Erythroblast (primary cell): ENCODE results near the gene CCHCR1.

ENCODE experiments used
- DNase-seq, 2 experiments: peaks; one replicate each; lab custom pipeline; 2025; lab: John Stamatoyannopoulos, UW
- GATA1 ChIP-seq: IDR thresholded peaks from 2 replicates; pipeline ENCODE4 v1.6.1; 2011; ENCODE audit warnings: low read depth, mild to moderate bottlenecking, control low read depth, low read length, moderate library complexity
- POLR2A ChIP-seq: IDR thresholded peaks from 2 replicates; pipeline ENCODE4 v1.6.1; 2011; ENCODE audit warnings: mild to moderate bottlenecking, low read length

CCHCR1 gene

DNA sequence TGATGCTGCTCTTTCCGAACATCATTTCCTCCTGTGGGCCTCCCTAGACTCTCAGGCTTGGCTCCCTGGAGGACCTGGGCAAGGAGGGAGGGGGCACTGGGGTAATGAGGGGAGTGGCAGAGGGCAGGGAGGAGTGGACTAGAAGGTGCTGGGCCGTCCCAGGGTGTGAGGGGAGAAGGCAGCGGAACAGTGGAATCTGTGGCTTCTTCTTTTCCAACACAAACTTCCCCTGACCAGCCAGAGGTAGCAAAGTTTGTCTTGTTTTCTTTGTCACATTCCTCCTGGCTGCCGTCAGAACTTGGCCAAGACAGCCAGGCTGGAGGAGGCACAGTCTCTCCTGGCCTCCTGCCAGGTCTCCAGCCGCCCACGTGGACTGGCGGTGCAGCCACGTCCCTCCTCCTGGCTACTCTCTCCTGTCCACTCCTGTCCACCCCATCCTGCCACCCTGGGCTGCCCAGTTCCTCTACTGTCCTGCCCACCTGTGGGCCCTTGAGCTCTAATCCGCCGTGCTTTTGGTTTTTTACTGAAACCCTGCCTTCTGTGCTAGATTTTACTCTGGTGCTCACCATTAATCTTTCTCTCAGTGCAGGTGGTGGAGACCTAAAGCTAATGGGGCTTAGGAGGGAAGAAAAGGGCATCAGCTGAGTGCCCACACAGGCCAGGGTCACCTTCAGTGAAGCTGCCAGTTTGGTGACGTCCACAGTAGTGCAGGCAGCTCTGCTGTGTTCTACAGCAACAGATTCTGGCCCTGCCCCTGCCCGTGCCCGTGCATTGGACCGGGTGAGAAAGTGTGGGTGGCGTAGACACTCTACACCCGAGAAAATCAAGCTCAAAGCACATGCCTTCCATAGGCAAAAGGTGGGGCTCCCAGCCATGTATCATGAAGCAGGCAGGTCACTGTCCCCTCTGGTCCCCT, 34.6 kb downstream of the CCHCR1 start:
- TF ChIP-seq GATA1, result no peak
- no peak for TF ChIP-seq POLR2A
- no peak for DNase-seq

DNA sequence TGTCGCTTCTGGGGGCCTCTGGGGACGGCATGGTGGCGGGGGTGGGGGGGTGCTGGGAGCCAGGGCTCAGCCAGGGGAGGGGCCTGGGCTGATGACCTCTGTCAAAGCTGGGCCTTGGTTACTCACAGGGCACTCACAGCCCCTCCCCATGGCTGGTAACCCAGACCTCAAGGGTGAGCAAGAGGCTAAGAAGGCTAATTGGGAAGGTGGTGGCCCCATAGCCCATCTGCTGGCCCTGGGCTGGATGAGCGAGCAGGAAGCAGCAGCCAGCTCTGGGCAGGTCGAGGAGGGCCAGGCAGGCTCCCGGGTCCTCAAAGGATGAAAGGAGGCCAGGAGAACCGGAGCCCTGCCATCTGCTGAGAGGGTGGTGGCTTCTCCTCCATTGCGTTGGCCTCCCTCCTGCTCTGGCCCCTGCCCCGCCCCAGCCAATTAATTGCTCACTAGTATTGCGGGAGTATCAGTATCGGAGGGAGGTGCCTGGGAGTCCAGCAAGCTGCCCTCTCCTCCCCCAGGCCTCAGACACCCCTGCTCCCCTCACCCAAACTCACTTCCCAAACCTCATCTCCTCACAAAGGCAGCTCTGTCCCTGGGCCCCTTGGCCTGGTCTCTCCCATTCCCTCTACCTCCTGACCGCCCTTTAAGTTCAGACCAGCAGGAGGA, 36.3 kb downstream of the CCHCR1 start:
- no peak for TF ChIP-seq GATA1
- TF ChIP-seq POLR2A, result no peak
- no peak for DNase-seq

DNA sequence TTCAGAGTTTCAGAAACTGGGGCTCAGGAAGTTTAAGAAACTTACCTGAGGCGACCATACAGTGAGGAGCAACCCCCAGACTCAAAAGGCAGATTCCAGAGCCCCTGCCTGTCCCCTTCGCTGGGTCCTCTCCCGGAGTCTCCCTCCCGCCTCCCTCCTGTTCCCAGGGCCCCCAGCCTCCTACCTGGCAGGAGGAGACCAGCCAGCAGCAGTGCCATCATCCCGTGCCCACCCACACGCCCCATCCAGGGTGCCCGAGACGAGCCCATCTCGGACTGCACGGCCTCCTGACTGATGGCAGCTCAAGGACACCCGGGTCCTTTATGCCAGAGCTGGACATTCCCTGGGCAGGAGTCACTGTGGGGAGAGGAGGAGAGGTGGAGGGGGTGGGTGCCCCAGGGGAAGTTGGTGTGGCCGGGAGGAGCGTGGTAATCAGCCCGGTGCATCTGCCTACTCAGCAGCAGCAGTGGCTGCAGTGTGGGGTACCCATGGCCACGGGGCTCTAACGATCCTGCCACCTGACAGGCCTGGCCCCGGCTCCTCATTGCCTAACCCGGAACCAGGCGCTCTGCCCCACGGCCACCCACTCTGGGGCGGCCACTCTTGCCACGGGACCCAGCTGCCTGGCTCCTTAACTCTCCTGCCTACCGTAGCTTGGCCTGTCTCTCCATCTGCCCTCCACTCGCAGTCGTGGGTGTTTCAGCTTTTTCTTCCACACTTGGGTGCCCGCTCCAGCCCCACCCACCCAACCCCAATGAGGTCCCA, 37.3 kb downstream of the CCHCR1 start, which contains the start of gene CDSN:
Gene CDSN (minus strand): TSS at position 296 of the 765 bp plus-strand sequence. CDS start 27 bp downstream, at position 269.
- DNase-seq, result no peak

GRCh38 chr6:31118178-31118577, 39.4 kb downstream of the CCHCR1 start:
- TF ChIP-seq POLR2A (no peak), GATA1 (no peak)
- no peak for DNase-seq

More for the DNA sequence above, 37.3 kb downstream of the CCHCR1 start, which contains the start of gene CDSN:
- TF ChIP-seq POLR2A (no peak), GATA1 (no peak)

DNA sequence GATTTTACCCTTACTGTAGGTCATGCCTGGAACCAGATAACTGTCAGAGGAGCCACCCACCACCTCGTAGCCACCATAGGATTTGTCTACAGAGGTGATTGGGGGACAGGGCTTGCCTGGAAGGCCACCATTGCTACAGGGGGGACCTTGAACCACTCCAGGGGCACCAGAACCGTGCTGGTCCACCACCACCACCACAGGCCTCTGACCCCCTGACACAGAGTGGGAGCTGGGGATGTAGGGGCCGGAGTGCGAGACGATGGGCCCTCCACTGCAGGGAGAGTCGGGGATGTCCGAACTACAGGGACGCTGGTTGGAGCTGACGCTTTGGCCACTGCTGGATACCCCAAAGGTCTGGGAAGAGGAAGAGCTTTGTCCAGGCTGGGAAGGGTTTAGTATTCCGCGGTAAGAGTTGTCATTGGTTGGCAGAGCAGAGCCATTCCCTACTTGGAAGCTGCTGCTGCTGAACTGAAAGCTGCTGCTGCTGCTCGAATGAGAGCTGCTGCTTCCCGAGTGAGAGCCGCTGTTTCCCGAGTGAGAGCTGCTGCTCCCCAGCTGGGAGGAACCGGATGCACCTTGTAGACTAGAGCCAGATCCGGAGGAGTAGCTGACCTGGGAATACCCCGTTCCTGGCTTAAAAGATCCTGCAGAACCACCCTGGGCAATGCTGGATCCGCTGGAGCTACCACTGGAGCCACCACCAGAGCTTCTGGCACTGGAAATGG, 40.8 kb downstream of the CCHCR1 start:
- TF ChIP-seq GATA1 (no peak), POLR2A (no peak)
- DNase-seq, result no peak

DNA sequence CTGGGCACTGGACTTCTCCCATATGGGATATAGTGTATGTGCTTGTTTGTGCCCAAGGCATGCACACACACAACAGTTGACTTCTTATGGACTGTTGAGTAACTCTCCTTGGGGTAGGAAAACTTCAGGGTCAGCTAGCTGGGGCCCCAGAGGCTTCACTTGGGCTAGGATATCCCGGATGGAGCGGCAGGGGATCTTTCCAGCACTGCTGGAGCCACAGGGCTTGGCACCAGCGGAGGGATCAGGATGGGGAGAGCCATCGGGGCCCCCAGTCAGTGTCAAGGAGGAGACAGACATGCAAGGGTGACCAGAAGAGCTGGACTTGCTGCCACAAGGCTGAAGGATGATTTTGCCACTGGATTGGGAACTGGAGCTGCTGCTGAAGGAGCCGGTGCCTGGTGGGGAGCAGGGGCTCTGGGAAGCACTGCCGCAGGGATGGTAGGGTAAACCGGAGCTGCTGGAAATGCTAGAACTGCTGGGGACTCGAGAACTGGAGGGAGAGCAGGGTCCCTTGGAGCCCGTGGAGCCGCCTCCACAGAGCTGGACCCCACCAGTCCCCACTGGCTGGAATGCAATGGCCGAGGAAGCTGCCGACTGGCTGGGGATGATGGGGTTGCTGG, 41.6 kb downstream of the CCHCR1 start:
- DNase-seq, result no peak
- no peak for TF ChIP-seq GATA1
- no peak for TF ChIP-seq POLR2A

DNA sequence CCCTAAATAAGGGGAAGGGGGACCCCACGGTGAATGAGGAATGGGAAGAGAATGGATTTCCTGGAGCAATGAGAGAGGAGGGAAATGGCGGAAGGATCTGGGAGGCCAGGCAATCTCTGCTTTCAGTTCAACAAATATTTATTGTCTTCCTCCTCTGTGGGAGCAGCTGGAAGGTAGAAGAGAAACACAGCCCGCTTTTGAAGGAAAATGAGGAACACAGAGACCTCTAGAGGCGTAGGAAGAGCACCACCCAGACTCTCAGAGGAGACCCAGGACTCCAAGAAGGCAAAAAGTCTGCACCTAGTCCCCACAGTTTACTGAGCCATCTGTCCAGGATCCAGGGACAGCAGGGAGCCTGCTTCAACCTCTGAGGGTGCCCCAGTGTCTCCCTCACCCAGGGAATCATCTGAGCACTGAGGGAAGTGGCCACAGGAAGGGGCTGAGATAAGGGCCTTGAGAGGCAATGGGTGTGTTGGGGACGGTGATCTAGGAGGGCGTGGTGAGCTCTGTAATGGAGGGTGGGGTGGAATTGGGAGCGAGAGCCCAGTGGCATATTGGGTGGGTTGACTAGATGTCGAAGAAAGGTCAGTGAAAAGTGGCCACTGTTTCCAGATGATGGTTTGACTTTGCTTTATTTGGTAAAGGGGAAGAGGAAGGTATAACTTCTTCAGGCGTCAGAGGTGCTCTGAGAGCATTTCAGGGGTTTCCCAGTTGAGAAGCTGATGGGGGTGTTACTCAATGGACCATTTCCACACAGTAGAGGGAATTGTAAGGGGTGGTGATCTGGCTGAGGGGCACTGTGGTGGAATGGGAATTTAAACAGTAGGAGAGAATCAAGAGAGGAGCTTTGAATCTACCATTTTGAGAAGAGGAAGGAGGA, 42.4 kb downstream of the CCHCR1 start:
- TF ChIP-seq GATA1, result no peak
- TF ChIP-seq POLR2A, result no peak
- peak in 1 of 2 experiments; percentile 14 for DNase-seq

DNA sequence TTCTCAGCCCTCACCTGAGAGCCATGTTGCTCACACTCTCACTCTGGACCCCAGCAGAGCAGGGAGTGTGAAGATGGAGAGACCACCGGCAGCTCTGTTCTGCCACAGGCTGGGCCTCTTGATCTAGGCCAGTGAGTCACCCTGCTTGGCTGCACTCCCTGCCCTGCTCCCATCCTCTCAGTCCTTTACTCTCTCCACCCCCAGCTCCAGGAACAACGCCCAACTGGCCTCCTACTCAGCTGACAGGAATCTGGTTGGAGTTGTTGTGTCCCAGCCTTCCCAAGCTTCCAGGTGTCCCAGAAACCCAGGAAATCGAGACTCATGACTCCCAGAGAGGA, 43.1 kb downstream of the CCHCR1 start, which contains the start of gene PSORS1C1:
Gene PSORS1C1 (plus strand): TSS at position 260 of the 338 bp plus-strand sequence. CDS start 14,833 bp downstream, outside the sequence.
- no peak for DNase-seq

DNA sequence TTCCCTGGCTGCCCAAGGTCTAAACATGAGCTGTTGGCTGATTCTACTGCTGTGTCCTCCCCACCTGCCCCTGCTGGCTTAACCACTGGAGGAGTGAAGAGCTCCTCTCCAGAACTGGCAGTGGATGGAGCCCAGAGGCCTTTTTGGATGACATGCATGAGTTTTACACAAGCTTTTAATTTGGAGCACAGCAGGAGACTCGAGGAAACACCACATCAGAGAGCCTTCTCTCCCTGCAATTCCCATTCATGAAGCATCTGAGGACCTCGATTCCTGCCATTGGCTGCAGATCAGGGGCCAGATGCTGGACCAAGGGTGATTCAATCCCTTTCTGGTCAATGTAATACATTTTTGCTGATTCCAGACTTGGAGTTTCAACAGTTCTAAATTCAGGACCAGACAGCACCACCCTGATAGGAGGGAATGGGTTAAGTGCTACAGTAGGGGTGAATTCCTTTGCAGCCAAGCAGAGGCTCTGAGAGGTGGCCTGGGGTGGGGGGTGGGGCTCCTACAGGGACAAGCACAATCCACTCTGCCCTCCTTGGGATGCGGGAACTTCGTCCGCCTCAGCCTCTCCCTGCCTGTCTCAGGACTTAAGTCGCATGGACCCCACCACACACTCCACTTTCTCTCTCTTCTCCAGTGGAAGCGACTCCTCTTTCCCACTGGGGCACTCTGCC, 43.6 kb downstream of the CCHCR1 start:
- no peak for DNase-seq
- TF ChIP-seq POLR2A (no peak), GATA1 (no peak)

More for the DNA sequence above, 43.1 kb downstream of the CCHCR1 start, which contains the start of gene PSORS1C1:
- TF ChIP-seq GATA1 (no peak), POLR2A (no peak)

DNA sequence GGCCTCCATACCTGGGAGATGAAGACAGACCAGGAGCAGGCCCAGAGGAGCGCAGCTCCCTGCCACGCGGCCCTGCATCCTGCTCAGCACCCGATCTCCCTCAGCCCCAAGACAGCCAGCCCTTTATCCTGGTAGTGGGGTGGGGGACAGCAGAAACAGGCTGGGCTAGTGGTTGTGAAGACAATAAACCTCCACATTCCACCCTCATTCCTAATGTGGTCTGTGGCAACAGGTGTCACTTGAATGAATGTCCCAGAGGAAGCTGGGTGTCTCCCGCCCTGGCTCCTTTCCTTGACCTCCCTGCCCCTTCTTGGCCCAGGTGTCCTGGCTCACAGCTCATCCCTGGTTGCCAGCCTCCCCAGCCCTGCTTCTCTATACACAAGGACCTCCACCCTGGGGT, 45.1 kb downstream of the CCHCR1 start, which contains the start of gene C6orf15:
Gene C6orf15 (minus strand): TSS at position 98 of the 400 bp plus-strand sequence. CDS start 20 bp downstream, at position 78.
- no peak for DNase-seq
- TF ChIP-seq GATA1 (no peak), POLR2A (no peak)

- TF ChIP-seq POLR2A (no peak), GATA1 (no peak)
- DNase-seq, result no peak
Measured at GRCh38 chr6:31111712-31112111, 45.9 kb downstream of the CCHCR1 start.
